GM10847 (cell line): ENCODE data around the gene TNFRSF1A.

Experiments used
- POLR2A ChIP-seq: IDR thresholded peaks from 2 replicates; pipeline ENCODE4 v1.6.1; 2011; ENCODE audit not compliant: insufficient read length; ENCODE audit errors: extremely low read depth

The TNFRSF1A gene

GRCh38 chr12:6341417-6342139 is at the start of gene TNFRSF1A:
TSS of gene TNFRSF1A (minus strand) at chr12:6342076. CDS start at chr12:6341814, 262 bp downstream.
- TF ChIP-seq POLR2A = no peak

GRCh38 chr12:6391013-6391412 is 49.1 kb upstream of the TNFRSF1A start:
- TF ChIP-seq POLR2A = no peak

GRCh38 chr12:6390084-6390799 is 48.4 kb upstream of the TNFRSF1A start:
- no peak for TF ChIP-seq POLR2A

GRCh38 chr12:6387541-6387940 is 45.7 kb upstream of the TNFRSF1A start:
- TF ChIP-seq POLR2A = no peak

- no peak for TF ChIP-seq POLR2A
These were observed 44.6 kb upstream of the TNFRSF1A start for GRCh38 chr12:6386491-6386890.

GRCh38 chr12:6386038-6386437 is 44.2 kb upstream of the TNFRSF1A start:
- TF ChIP-seq POLR2A = no peak

GRCh38 chr12:6384499-6385436 is 42.9 kb upstream of the TNFRSF1A start:
- TF ChIP-seq POLR2A = no peak

GRCh38 chr12:6383572-6384498 is 42.0 kb upstream of the TNFRSF1A start, which contains the start of gene LTBR:
TSS of gene LTBR (plus strand) at chr12:6384162. CDS start at chr12:6384359, 197 bp downstream.
- TF ChIP-seq POLR2A = no peak

- no peak for TF ChIP-seq POLR2A
These were observed 41.1 kb upstream of the TNFRSF1A start for GRCh38 chr12:6382982-6383381.

GRCh38 chr12:6382371-6382770 is 40.5 kb upstream of the TNFRSF1A start:
- no peak for TF ChIP-seq POLR2A

GRCh38 chr12:6380141-6381121 is 38.6 kb upstream of the TNFRSF1A start:
- TF ChIP-seq POLR2A = no peak

- TF ChIP-seq POLR2A = no peak
These were observed 37.0 kb upstream of the TNFRSF1A start for GRCh38 chr12:6378709-6379472.

- TF ChIP-seq POLR2A = no peak
These were observed 35.8 kb upstream of the TNFRSF1A start for GRCh38 chr12:6377667-6377994.
